ENCODE measurements around the gene DCHS1.
"Not testable (repeated sequence)": the region's sequence is repeated elsewhere in the genome, so short reads cannot be mapped to it uniquely, and the experiment has no call there.

DCHS1 gene, protein sequence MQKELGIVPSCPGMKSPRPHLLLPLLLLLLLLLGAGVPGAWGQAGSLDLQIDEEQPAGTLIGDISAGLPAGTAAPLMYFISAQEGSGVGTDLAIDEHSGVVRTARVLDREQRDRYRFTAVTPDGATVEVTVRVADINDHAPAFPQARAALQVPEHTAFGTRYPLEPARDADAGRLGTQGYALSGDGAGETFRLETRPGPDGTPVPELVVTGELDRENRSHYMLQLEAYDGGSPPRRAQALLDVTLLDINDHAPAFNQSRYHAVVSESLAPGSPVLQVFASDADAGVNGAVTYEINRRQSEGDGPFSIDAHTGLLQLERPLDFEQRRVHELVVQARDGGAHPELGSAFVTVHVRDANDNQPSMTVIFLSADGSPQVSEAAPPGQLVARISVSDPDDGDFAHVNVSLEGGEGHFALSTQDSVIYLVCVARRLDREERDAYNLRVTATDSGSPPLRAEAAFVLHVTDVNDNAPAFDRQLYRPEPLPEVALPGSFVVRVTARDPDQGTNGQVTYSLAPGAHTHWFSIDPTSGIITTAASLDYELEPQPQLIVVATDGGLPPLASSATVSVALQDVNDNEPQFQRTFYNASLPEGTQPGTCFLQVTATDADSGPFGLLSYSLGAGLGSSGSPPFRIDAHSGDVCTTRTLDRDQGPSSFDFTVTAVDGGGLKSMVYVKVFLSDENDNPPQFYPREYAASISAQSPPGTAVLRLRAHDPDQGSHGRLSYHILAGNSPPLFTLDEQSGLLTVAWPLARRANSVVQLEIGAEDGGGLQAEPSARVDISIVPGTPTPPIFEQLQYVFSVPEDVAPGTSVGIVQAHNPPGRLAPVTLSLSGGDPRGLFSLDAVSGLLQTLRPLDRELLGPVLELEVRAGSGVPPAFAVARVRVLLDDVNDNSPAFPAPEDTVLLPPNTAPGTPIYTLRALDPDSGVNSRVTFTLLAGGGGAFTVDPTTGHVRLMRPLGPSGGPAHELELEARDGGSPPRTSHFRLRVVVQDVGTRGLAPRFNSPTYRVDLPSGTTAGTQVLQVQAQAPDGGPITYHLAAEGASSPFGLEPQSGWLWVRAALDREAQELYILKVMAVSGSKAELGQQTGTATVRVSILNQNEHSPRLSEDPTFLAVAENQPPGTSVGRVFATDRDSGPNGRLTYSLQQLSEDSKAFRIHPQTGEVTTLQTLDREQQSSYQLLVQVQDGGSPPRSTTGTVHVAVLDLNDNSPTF (N-terminal part only)

GRCh38 chr11:6655790-6656583 lies at the start of gene DCHS1:
DCHS1 (minus strand) TSS chr11:6655809; CDS start chr11:6641613, 14,196 bp downstream.
- no peak for DNase-seq (ENCODE audit: low read depth)

DNA sequence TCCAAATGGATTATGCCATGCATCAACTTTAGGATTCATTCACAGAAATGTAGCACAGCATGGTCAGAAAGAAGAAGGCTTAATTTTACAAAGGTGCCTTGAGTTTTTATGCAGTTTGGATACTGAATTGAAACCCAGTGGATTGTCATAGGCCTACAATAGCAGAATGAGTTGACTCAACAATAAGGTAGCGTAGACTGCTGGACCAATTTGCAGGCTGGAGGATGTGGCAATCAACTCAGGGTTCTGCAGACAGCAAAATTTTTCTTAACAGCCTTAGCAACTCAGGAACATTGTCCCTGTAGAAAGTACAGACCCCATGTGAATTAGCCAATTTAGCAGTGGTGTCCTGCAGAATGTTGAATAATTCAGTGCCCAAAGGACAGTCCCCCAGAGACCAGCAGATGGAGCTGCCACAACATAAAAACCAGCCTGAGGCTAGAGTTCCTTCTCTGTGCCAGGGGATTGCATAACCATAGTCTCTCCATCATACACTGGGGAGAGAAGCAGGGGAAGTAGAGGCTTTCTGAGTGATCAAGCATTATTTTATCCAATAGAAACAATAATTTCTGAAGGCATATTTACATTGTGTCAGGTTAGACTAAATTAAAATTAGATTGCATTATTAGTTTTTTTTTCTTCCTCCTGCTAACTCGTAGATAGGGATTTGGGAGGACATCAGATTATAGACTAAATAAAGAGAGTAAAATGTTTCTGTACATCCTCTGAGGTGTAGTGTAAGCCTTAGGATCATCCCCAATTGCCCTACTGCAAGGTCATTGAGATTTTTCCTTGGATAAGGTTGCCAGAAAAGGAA lies 47.8 kb upstream of the DCHS1 start:
- DNase-seq (ENCODE audit: low read depth), result no peak

DNA sequence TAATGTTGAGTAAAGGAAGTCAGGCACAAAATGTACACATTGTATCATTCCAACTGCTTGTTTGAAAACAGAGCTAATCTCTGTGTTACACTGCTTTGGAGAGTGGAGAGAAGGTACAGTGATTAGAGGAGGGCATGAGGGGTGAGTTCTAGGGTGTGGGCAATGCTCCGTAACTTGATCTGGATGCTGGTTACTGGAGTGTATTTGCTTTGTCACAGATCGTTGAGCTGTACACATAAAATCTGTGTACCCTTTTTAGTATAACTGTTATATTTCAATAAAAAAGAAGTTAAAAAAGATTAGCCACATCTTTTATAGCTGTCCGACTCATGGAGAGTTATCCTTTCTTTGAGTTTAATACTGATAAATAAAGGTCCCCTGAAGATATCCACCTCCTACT lies 46.3 kb upstream of the DCHS1 start:
- DNase-seq (ENCODE audit: low read depth), result not testable (repeated sequence)

GRCh38 chr11:6695377-6695776 lies 39.8 kb upstream of the DCHS1 start:
- DNase-seq (ENCODE audit: low read depth), result no peak

DNA sequence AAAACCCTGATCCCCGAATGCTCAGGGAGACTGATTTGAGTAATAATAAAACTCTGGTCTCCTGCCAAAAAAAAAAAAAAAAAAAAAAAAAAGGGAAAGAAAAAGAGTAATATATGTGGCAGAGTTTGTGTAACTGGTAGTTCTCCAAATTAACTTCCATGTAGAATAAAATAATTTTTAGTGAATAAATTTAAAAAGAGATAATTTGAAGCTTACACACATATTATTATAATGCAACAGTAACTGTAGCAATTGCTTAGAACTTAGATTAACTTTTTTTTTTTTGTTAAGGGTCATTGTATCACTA lies 38.6 kb upstream of the DCHS1 start:
- DNase-seq (ENCODE audit: low read depth), result no peak

DNA sequence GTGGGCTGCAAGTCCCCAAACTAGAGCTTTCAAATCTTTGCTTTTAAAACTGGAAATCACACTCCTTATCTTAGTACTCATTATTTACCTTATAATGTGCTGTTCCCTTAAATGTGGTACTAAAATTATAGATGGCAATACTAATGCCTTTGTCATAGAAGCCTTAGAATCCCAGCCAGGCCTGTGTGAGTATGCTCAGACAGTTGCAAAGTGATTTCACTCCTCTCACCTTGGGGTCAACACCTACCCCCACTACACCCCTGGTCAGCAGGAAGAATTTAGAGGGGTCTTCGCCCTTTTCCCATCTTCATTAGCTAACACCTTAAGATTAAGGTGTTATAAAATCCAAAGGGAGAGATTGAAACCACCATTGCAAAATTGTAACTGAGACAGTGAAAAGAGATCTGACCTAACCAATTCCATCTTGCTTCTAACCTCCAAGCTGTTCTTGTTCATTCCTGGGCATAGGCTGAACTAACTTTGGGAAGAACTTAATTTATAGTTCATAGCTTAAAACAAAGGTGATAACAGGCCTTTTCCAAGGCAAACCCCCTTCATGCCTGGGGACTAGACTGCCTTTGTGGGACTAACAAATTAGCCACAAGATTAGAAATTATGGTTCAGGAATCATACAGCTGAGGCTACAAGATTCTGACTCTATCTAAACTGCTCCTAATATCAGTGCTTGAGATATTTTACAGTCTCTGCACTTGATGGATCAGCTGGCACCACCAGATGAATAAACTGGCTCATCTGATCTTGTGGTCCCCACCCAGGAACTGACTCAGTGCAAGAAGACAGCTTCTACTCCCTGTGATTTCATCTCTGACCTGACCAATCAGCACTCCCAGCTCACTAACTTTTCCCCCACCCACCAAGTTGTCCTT lies 38.0 kb upstream of the DCHS1 start:
- peak; percentile 25 for DNase-seq (ENCODE audit: low read depth)

GRCh38 chr11:6692128-6692527 lies 36.5 kb upstream of the DCHS1 start:
- no peak for DNase-seq (ENCODE audit: low read depth)

DNA sequence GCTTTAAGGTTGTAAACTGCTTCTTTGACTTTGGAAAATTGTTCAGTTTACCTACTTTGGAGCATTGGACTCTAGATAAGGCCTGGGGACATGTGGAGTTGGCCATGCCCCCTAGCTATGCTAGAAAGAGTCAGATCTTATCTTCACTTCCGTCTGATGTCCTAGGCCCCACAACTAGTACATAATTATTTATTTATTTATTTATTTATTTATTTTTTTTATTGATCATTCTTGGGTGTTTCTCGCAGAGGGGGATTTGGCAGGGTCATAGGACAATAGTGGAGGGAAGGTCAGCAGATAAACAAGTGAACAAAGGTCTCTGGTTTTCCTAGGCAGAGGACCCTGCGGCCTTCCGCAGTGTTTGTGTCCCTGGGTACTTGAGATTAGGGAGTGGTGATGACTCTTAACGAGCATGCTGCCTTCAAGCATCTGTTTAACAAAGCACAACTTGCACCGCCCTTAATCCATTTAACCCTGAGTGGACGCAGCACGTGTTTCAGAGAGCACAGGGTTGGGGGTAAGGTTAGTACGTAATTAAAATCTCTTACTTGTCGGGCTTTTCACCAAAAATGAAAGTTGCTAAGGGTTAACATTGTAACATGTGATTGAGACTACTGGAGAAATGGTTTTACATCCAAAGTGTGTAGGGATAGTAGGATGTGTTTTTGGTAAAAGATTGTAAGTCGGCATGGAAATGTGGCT lies 35.0 kb upstream of the DCHS1 start:
- DNase-seq (ENCODE audit: low read depth), result not testable (repeated sequence)

GRCh38 chr11:6687876-6688275 lies 32.3 kb upstream of the DCHS1 start:
- DNase-seq (ENCODE audit: low read depth), result no peak

DNA sequence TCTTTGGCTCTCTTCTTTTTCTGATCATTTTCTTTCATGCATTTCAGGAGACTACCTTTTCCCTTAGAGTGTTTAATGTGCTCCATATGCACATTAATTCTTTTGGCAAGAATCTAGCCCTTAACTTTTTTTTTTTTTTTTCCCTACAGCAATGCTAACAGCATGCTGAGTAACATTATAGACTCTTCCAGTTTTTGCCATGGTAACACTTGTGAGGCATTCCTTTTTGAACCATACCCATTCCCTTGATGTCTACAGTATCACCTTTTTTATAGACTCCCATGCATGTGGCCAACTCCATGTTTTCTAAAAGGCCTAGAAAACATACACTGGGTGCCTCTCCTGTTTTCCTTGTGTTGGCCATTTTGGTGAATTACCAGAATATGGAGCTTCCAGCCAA lies 30.4 kb upstream of the DCHS1 start:
- no peak for DNase-seq (ENCODE audit: low read depth)

GRCh38 chr11:6684068-6684467 lies 28.5 kb upstream of the DCHS1 start:
- not testable (repeated sequence) for DNase-seq (ENCODE audit: low read depth)

GRCh38 chr11:6682936-6683861 lies 27.6 kb upstream of the DCHS1 start, which contains the start of gene MRPL17:
MRPL17 (minus strand) TSS chr11:6683340; CDS start chr11:6683296, 44 bp downstream.
- peak; percentile 97 for DNase-seq (ENCODE audit: low read depth)

GRCh38 chr11:6682591-6682935 lies 27.0 kb upstream of the DCHS1 start:
- no peak for DNase-seq (ENCODE audit: low read depth)

DNA sequence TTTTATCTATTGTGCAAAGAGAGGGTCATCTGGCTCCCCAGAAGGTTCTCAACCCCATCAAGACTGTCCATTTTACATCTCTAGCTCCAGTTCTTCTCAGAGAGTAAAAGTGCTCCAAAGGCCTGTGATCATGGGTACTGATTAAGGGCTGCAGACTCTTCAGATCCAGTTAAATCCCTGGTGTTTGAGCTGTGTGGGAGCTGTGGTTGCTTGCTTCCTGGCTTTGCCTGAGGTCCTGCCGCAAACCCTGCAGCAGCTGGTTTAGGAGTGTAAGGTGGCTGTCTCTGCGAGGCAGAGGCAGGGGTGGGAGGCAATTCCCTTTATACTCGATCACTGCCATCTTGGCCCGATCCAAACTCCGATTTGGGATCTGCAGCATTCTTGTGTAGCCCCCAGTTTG lies 26.3 kb upstream of the DCHS1 start:
- DNase-seq (ENCODE audit: low read depth), result no peak

GRCh38 chr11:6681505-6681904 lies 25.9 kb upstream of the DCHS1 start:
- DNase-seq (ENCODE audit: low read depth), result no peak

DNA sequence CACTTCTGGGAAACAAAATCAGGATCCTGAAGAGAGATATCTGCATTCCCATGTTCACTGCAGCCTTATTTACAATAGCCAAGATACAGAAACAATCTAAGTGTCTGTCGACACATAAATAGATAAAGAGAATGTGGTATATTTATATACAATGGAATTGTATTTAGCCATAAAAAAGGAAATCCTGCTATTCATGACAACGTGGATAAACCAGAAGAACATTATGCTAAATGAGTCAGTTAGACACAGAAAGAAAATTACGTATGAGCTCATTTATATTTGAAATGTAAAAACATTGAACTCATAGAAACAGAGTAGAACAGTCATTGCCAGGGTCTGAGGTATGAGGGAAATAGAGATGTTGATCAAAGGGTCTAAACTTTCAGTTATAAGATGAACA lies 21.4 kb upstream of the DCHS1 start:
- DNase-seq (ENCODE audit: low read depth), result no peak

- DNase-seq (ENCODE audit: low read depth), result no peak
Measured at GRCh38 chr11:6674862-6675261, 19.3 kb upstream of the DCHS1 start.

GRCh38 chr11:6674219-6674597 lies 18.6 kb upstream of the DCHS1 start:
- no peak for DNase-seq (ENCODE audit: low read depth)

Measured in stimulated activated CD8-positive, alpha-beta memory T cell treated with anti-CD3 and anti-CD28 coated beads, Interleukin-4, amount 100 ng/mL, for 24 hours (primary cell).